Loucy (cell line): Measurements from ENCODE around the gene CCDC146.
"Not testable (repeated sequence)": the region's sequence is repeated elsewhere in the genome, so short reads cannot be mapped to it uniquely, and the experiment has no call there.

Source experiments
- H2AFZ ChIP-seq: fragments of 200-600 bp; sonication (generic); 2 replicates; pipeline ENCODE4 v1.6.0; 2016; ENCODE audit warnings: antibody characterized with exemption, mild to moderate bottlenecking, low read length, moderate library complexity
- H3F3A ChIP-seq: fragments of 200-600 bp; 2 replicates; pipeline ENCODE4 v1.6.0; 2016; ENCODE audit warnings: antibody characterized with exemption, low read depth, mild to moderate bottlenecking
- H3K27me3 ChIP-seq: fragments of 200-600 bp; sonication (generic); 2 replicates; pipeline ENCODE4 v1.6.1; 2014; ENCODE audit warnings: low read length, mild to moderate bottlenecking; ENCODE audit not compliant: insufficient read depth, poor library complexity, severe bottlenecking
- H3K36me3 ChIP-seq: fragments of 200-600 bp; sonication (generic); 2 replicates; pipeline ENCODE4 v1.6.1; 2016; ENCODE audit warnings: low read length; ENCODE audit not compliant: insufficient read depth
- H3K4me1 ChIP-seq: fragments of 200-600 bp; sonication (generic); 2 replicates; pipeline ENCODE4 v1.5.1; 2014; ENCODE audit warnings: low read length, mild to moderate bottlenecking; ENCODE audit not compliant: insufficient read depth, poor library complexity, severe bottlenecking
- H3K4me2 ChIP-seq: fragments of 200-600 bp; sonication (generic); 2 replicates; pipeline ENCODE4 v1.6.0; 2014; ENCODE audit warnings: antibody characterized with exemption, low read length, low read depth, mild to moderate bottlenecking; ENCODE audit not compliant: poor library complexity, severe bottlenecking
- H3K4me3 ChIP-seq: fragments of 200-600 bp; sonication (generic); 2 replicates; pipeline ENCODE4 v1.5.1; 2014; ENCODE audit warnings: low read length, mild to moderate bottlenecking, mixed read lengths; ENCODE audit not compliant: poor library complexity, severe bottlenecking
- H3K79me2 ChIP-seq: fragments of 200-600 bp; sonication (generic); 2 replicates; pipeline ENCODE4 v1.6.1; 2014; ENCODE audit warnings: low read length; ENCODE audit not compliant: insufficient read depth
- H3K9ac ChIP-seq: fragments of 200-600 bp; sonication (generic); 2 replicates; pipeline ENCODE4 v1.6.0; 2014; ENCODE audit warnings: mild to moderate bottlenecking, low read depth, low read length, moderate library complexity; ENCODE audit not compliant: poor library complexity, severe bottlenecking
- H3K9me2 ChIP-seq: fragments of 200-600 bp; sonication (generic); replicated peaks from 2 replicates; pipeline ENCODE4 v1.6.1; 2016; ENCODE audit warnings: low read depth, low read length, mixed read lengths
- H3K9me3 ChIP-seq: fragments of 200-600 bp; sonication (generic); 2 replicates; pipeline ENCODE4 v1.6.1; 2014; ENCODE audit warnings: mild to moderate bottlenecking, antibody characterized with exemption, low read length, low read depth; ENCODE audit not compliant: insufficient read depth
- H4K20me1 ChIP-seq: fragments of 200-600 bp; sonication (generic); 2 replicates; pipeline ENCODE4 v1.6.0; 2014; ENCODE audit warnings: antibody characterized with exemption, low read length, mild to moderate bottlenecking; ENCODE audit not compliant: insufficient read depth, poor library complexity, severe bottlenecking
- CTCF ChIP-seq: fragments of 200-600 bp; sonication (generic); conservative IDR thresholded peaks from 2 replicates; pipeline ENCODE4 v1.5.1; 2014; ENCODE audit warnings: mild to moderate bottlenecking, antibody characterized with exemption, low read length
- EZH2phosphoT487 ChIP-seq: fragments of 200-600 bp; IDR thresholded peaks from 2 replicates; pipeline ENCODE4 v1.6.1; 2018; ENCODE audit warnings: antibody characterized with exemption, mild to moderate bottlenecking, moderate library complexity, borderline replicate concordance

The CCDC146 gene

GRCh38 chr7:77152232-77152631 lies 29.8 kb downstream of the CCDC146 start:
- H3K9me3 ChIP-seq, H3K79me2 ChIP-seq, H3K9me2 ChIP-seq, H3K4me2 ChIP-seq, H4K20me1 ChIP-seq, H3F3A ChIP-seq, H3K9ac ChIP-seq, H3K36me3 ChIP-seq, H3K4me1 ChIP-seq, H3K4me3 ChIP-seq, H2AFZ ChIP-seq, H3K27me3 ChIP-seq: not testable (repeated sequence)

GRCh38 chr7:77154917-77155464 lies 32.6 kb downstream of the CCDC146 start:
- H3K9ac ChIP-seq, H3F3A ChIP-seq, H3K79me2 ChIP-seq, H3K27me3 ChIP-seq, H3K9me3 ChIP-seq, H3K4me3 ChIP-seq, H2AFZ ChIP-seq, H4K20me1 ChIP-seq, H3K4me1 ChIP-seq, H3K36me3 ChIP-seq, H3K4me2 ChIP-seq, H3K9me2 ChIP-seq: not testable (repeated sequence)

- H3K9me3 ChIP-seq, H3F3A ChIP-seq, H3K9me2 ChIP-seq, H3K27me3 ChIP-seq, H3K4me3 ChIP-seq, H3K36me3 ChIP-seq, H2AFZ ChIP-seq, H3K9ac ChIP-seq, H4K20me1 ChIP-seq, H3K79me2 ChIP-seq, H3K4me1 ChIP-seq, H3K4me2 ChIP-seq: not testable (repeated sequence)
Measured at GRCh38 chr7:77155601-77156377, 33.4 kb downstream of the CCDC146 start.

- not testable (repeated sequence) for H3K4me3 ChIP-seq, H2AFZ ChIP-seq, H3K4me1 ChIP-seq, H3K9ac ChIP-seq, H3K9me2 ChIP-seq, H3K27me3 ChIP-seq, H3K79me2 ChIP-seq, H3K4me2 ChIP-seq, H3F3A ChIP-seq, H4K20me1 ChIP-seq, H3K36me3 ChIP-seq, H3K9me3 ChIP-seq
Measured at GRCh38 chr7:77157034-77157433, 34.6 kb downstream of the CCDC146 start.

GRCh38 chr7:77157446-77157845 lies 35.0 kb downstream of the CCDC146 start:
- Histone ChIP-seq H3K4me1 (no peaks in the 10 kb centered on the region), H3K9ac (no peak overlapping the region), H3K4me3 (no peak overlapping the region), H3F3A (no peaks in the 10 kb centered on the region), H3K27me3 (no peaks in the 10 kb centered on the region), H2AFZ (no peak overlapping the region), H3K9me3 (no peaks in the 10 kb centered on the region), H3K9me2 (no peaks in the 10 kb centered on the region), H3K36me3 (no peaks in the 10 kb centered on the region), H3K79me2 (no peaks in the 10 kb centered on the region), H4K20me1 (no peaks in the 10 kb centered on the region), H3K4me2 (no peak overlapping the region)
- TF ChIP-seq CTCF (no peak), EZH2phosphoT487 (no peak)

GRCh38 chr7:77171073-77171472 lies 48.7 kb downstream of the CCDC146 start:
- H3K9me2 ChIP-seq, H2AFZ ChIP-seq, H3F3A ChIP-seq, H3K4me2 ChIP-seq, H3K9ac ChIP-seq, H3K36me3 ChIP-seq, H3K9me3 ChIP-seq, H3K4me3 ChIP-seq, H3K79me2 ChIP-seq, H4K20me1 ChIP-seq, H3K27me3 ChIP-seq: not testable (repeated sequence)
- H3K4me1 ChIP-seq: peaks cover 11% of the 10 kb centered on the region
